ENCODE measurements around the gene FAIM2.
"Not testable (repeated sequence)": the region's sequence is repeated elsewhere in the genome, so short reads cannot be mapped to it uniquely, and the experiment has no call there.

The FAIM2 gene

DNA sequence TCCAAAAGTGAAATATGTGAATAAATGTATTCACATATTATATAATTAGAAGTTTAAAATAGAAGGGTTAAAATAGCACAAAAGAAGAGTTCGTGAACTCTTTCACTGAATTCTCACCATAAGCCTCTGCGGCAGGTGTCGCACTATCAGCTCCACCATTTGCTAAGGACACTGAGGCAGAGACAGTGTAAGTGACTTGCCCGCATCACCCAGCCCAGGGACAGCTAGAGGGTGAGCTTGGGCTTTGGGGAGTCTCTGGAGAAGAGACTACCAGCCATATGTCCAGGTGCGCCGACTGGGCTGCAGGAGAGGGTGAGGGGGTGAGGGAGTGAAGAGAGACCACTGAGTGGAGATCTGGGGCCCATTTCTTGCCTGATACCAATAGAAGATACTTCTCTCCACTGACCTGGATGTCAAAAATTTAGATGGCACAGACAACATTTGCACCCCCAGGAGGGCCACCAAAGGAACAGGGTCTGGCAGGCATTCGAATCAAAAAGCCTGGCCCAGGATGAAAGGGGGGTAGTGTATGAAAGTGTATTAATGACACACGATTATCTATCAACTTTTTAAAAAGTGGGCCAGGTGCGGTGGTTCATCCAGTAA is 28.5 kb downstream of the FAIM2 start:
- no peak for DNase-seq

DNA sequence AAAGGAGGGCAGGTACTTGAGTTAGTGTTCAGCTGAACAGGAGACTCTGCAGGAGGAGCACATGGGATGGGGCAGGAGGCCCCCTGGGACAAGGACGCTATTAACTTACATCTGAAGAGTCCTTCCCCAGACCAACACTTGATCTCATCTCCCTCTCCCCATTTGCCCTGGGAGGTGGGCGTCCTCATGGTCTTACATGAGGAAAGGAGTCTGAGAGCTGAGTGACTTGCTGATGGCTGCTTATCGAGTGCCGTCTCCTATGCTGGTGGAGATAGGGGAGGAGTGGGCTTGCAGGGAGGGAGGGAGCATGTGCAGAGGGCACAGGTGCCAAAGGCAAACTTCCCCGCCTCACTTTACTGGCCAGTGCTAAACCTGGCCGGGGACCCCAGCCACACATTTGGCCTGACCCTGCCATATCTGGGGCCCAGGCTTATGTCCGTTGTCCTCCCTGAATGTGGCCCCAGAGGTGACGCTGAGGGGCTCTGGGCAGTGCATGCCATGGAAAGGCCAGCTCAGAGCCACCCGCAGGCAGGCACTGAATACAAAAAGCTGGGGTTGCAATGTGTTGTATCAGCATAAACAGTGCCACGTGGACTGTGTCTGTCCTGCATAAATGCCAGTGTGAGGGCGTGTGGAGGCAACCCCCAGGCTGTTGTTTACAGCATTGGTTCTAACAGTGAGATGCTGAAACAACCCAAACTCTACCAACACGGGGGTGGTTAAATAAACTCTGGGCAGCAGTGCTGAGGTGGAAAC is 29.4 kb downstream of the FAIM2 start:
- DNase-seq, result no peak

DNA sequence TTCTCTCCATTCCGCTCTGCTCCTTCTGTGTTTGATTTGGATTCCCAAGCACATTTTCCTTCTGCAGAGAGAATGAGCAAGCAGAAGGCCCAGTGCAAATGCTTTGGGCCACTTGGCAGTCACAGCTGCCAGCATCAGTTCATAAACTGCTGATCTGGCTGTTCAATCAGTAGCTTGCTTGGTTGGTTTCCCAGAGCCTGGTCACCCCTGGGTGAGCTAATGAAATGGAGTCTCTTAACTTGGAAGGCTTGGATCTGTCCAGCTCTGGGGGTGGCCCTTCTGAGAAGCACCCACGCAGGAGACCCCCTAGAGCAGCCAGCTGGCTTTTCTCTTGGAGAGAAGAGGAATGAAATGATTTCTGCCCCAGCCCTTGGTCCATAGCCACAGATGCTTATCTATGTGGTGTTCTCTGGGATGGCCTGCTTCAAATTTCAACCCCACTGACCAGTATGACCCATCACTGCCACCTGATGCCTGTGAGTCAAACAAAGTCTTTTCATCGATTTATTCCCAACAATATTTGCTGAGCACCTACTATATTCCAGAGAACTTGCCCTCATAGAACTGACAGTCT is 30.3 kb downstream of the FAIM2 start:
- no peak for DNase-seq

DNA sequence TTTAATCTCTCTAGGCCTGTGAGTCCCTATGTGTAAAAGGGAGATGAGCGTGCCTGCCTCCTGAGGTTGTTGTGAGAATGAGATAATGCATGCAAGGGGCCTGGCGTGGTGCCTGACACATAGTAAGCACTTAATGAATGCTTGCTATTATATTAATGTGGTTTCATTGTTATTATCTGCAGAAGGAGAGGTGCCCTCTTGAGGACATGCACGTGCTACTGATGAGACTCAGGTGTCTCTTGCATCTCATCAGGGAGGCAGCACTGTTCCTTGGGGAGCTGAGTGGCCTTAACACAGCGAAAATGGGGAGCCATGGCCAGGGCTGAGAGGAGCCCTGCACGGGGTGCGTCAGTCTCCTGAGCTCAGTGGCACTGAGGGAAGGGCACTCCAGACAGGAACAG is 30.9 kb downstream of the FAIM2 start:
- no peak for DNase-seq

DNA sequence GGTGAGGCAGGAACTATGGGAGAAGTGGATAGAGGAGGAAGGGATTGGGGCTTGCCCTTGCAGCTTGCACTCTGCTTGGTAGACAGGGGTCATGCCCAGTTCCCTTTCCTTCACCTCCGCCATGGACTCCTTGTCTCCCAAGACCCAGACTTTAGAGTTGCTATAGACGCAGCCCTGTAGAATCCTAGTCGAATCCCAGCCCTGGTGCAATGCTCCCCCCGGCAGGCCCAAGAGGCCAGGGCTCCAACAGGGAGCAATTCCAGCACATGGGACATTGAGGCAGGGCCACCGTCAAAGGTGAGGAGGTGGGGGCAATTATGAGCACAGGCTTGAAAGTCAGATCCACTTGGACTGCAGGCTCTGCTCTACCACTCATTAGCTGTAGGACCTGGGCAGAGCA is 31.3 kb downstream of the FAIM2 start:
- DNase-seq, result no peak

DNA sequence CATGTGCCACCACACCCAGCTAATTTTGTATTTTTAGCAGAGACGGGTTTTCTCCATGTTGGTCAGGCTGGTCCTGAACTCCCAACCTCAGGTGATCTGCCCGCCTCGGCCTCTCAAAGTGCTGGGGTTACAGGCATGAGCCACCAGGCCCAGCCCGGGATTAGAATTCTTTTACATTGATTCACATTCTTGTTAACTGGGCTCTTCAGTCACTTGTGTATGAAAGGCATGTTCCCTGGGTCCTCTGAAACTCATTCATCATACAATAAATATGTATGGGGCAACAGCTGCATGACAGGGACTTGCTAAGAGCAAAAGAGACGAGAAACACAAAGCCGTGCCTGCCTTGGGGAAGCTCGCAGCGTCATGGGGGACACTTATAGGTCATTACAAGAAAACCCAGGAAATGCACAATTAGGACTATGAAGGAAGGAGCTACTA is 31.9 kb downstream of the FAIM2 start:
- not testable (repeated sequence) for DNase-seq

DNA sequence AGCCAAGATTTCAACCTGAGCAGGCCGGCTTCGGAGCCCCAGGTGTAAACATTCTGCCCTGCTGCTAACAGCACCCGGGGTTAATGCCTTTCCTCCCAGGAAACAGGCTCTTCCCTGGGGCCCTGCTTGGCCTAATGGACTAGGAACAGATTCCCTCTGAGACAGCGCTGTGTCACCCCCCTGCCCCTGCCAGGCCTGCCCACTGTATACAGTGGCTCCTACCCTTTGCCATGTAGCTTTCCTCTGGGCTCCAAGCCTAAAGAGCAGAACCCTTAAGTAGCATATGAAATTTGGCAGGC is 32.5 kb downstream of the FAIM2 start:
- no peak for DNase-seq

DNA sequence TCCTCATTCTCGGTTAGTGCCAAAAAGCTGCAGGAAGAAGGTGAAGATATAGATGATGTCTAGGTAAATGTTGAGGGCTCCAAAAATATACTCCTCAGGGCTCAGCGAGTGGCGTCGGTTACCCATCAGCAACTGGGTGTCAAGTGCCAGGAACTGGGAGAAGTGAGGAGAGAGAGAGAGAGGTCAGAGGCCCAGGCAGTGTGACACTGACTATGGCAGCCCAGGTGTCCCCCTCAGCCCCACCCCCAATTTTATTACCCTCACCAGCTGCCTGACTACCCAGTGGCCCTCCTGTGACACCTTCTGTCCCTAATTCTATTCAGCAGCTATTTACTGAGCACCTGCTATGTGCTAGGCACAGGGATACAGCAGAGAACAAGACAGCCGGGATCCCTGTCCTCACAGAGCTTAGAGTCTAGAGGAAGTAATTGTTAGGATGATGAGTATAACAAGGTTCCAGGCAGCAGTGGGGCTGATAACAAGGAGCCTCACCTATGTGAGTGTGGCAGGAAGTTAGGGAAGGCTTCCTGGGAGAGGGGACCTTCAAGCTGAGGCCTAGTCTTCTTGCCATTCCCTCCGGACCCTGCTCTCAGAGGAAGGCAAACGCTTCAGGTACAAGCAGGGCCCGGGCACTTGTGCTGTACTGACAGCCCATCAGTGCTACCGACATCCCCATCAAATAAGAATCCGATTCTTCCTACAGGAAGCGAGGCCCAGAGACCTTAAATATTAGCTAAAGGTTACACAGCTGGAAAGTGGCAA is 33.0 kb downstream of the FAIM2 start:
- DNase-seq, result no peak

DNA sequence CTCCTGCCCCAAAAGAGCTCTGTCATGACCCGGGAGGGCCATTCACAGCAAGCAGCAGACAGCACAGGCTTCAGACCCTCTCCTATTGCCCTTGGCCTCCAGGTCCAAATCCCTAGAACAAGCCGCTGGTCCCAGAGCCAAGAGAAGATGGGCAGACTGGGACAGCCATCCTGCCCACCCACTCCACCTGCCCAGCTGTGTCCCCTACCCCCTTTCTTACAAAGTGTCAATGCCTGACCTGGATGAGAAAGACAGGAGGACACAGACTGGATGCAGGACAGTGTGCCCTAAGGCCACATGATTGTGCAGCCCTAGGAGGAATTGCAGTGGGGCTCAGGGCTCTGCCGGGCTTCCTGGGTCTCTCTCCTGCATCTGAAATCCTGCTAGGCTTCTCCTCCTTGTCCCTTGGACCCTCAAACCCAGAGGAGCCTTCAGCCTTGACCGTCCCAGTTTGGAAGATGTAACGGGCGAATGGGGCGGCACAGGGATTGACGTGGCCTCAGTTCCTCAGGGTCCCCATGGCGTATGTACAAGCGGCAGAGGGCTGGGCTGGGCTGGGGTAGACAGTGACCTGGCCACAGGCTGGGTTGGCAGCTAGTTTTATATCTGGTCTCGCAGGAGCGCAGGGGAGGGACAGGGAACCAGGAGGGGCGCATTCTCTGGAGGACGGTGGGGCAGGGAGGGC is 33.7 kb downstream of the FAIM2 start:
- no peak for DNase-seq

DNA sequence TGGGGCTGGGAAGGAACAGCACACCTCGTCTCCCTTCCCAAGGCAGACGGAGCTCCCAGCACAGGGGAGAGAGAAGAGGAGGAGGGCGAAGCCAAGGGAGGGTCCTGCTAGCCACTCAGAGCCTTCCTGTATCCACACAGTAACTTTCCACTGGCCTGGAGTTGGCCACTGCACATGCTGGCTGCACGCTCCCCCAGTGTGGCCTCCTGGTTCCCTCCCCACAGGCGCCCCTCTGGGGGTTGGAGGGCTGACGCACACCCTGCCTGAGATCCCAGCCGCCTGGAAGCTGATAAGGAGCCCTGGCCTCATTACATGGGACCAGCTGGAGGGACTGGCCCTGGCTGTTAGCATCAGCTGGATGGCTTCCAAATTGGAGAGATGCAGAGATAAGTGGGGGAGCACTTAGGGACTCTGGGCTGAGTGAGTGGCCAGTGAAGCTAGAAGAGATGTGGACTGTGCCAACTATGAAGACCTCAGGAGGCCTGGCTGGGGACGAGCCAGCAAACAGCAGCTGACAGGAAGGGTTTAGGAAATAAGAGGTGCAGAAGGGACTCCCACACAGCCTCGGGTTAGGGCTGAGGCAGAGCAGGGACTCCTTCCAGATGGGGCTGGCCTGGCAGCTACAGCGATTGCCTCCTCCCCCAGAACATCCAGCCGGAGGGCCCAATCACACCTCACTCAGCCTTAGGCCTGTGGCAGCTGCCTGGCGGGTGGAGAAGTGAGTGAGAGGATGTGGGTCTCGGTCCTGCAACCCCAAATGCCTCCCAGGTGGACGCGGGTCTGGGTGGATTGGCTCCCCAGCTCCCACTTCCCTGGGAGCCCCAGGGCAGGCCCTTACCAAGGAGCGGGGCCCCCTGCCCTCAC is 34.5 kb downstream of the FAIM2 start:
- no peak for DNase-seq

DNA sequence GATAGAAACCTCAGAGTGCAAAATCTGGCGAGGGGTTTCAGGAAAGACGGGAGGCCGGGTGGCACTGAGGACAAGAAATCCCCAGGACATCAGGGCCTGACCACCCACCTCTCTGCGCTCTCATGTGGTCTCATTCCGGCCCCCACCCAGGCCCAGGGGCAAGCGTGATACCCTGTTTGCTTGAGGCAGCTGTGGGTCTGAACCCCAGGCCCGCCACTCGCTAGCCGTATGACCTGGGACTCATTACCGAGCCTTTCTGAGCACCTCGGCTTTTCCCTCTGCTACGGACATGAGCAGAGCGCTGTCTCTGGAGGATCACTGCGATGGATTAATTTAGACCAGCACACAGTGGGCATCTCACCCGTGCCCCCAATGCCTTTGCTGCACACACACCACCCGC is 35.3 kb downstream of the FAIM2 start:
- DNase-seq, result no peak

DNA sequence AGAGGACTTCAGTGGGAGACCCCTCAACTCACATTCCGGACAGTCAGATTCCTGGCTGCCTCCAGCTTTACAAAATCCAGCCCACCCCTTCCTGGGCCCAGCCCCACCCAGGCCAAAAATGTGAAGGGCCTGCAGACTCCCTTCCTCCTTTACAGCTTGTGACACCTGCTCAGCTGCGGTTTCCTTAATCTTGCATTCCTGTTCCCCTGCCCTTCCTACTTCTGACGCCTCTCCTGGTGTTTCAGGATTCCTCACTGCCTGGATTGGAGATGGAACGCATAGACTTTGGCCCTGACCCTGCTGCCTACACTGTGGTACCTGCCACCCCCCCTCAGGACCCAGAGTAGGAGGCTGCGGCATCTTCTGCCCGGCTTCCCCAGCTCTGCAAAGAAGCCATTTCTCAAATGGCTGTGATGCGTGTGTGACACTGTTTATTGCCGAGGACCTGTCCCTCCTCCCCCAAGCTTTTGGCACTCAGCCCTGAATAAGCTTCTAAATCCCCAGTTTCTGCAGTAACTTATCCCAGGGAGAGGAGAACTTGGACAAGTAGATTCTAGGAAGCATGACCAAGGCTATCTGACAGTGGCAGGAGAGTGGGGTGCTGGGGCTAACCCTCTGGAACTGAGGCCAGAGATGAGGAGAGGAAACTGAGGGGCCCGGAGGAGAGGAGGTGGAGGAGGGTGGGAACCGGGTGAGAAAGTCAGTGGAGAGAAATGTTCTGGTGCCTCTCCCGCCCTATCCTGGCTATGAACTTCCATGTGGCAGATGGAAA is 35.9 kb downstream of the FAIM2 start:
- DNase-seq, result no peak

DNA sequence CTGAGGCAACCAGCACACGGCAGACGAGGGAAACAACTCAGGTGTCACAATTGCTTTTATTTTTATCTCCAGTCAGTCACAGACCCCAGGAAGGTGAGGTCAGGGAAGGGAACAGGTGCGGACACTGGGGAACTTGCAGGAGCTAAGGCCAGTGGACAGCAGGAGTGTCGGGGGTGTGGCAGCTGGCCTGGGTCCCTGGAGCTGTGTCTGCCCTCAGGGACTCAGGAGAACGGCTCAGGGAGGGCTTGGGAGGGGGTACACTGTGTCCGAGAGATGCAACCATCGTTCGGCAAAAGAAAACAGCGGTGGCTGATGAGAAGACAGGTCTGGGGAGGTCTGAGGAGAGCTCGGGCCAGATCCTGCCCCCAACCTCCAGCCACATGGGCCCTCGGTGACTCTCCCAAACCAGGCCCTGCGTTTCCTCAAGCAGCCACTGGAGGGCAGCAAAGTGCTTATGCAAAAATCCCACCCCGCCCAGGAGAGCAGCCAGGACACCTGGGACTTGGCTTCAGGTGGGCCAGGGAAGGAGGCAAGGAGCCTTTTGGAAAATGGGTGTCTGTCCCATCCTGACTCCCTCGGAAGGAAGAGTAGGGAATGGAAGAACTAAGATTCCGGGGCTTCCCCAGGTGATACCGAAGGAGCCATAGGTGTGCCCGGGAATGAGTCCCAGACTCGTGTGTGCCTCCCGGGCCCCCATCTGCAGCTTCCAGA is 36.7 kb downstream of the FAIM2 start:
- DNase-seq, result peak; percentile 89

DNA sequence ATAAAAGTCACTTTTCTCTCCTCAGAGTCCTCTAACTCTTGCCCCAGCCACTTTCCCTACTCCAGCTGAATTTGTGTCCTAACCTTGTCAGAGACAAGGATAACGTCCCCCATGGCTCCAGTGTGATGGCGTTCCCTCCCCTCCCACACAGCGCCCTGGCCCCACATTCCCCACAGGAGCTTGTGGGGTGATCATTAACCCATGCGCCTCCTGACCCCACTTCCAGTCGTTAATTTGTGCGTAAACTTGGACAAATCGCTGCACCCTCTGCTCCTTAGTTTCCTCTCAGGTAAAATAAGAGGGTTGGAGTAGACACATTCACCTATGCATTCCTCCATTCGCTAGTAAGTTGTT is 37.9 kb downstream of the FAIM2 start:
- no peak for DNase-seq

DNA sequence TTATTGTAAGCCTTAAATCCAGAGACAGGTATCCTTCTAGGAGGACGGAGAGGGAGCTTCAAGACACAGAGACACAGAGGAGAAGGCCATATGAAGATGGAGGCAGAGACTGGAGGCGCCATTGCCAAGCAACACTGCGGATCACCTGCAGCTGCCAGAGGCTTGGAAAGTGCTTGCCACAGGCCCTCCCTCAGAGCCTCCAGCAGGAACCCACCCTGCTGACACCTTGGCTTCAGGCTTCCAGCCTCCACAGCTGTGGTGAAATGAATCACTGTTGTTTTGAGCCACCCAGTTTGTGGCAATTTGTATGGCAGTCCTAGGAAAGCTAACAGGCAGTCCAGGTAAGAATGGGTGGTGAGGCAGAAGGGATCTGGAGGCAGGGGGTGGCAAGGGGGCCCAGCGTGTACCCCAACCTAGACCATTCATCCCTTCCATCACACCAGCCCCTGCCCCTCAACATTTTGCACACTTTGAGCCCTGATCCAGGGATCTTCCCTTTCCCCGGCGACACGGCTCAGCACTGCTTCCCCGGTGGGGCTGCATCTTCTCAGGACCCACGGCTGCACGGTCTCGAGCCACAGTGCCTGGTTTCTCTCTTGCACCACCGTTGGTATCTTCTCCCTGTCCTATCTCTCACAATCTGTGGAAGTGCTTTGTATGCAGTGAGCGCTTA is 38.5 kb downstream of the FAIM2 start:
- no peak for DNase-seq

DNA sequence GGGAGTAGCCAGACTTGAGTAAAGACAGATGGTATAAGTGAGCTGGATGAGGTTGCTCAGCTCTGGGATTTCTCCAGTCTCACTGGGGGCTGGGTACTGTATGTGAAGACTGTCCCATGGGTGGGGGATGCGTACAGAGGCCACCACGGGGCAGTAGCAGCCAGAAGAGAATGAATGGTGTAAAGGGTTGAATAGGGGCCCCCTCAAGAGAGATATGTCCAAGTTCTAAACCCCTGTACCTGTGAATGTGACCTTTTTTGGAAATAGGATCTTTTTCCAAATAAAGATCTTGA is 39.0 kb downstream of the FAIM2 start:
- DNase-seq, result no peak

DNA sequence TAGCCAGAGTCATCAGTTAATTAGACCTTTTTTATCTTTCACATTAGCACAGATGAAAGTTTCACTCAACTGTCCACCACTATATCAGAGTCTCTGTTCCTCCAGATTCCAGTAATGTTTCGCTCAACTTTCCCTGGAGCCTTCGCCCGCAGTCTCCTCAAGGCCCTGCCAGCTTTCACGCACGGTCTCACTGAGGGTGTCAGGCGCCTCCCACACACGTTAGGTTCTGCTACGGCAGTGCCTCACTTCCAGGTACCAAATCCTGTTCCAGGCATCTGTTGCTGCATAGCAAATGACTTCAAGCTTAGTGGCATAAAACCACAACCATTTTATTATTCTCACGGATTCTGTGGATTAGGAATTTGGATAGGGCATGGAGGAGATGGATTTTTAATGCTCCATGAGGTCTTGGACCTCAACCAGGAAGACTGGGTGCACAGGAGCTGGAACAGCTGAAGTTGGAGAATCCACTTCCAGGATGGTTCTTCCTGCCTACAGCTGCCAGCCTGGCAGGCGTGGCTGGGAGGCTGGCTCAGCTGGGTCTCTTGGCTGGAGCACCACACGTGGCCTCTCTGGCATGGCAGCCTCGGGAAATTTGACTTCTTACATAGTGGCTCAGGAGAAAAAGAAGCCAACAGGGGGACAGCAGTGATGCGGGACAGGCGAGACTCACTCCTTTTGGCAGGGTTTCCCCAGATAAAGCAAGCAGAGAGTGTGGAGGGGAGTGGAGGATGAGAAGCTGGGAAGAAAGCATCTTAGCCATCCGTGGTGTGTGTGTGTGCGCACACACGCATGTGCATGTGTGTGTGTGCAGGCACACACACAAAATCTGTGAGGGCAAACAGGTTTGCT is 39.5 kb downstream of the FAIM2 start:
- no peak for DNase-seq

DNA sequence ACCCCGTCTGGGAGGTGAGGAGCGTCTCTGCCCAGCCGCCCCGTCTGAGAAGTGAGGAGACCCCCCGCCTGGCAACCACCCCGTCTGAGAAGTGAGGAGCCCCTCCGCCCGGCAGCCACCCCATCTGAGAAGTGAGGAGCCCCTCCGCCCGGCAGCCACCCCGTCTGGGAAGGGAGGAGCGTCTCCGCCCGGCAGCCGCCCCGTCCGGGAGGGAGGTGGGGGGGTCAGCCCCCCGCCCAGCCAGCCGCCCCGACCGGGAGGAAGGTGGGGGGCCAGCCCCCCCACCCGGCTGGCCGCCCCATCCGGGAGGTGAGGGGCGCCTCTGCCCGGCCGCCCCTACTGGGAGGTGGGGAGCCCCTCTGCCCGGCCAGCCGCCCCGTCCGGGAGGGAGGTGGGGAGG is 42.8 kb downstream of the FAIM2 start:
- DNase-seq, result not testable (repeated sequence)

DNA sequence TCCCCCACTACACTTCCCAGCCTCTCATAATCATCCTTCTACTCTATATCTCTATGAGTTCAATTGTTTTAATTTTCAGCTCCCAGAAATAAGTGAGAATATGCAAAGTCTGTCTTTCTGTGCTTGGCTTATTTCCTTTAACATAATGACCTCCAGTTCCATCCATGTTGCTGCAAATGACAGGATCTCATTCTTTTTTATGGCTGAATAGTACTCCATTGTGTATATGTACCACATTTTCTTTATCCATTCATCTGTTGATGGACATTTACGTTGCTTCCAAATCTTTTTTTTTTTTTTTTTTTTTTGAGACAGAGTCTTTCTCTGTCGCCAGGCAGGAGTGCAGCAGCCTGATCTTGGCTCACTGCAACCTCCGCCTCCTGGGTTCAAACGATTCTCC is 47.8 kb downstream of the FAIM2 start:
- not testable (repeated sequence) for DNase-seq

DNA sequence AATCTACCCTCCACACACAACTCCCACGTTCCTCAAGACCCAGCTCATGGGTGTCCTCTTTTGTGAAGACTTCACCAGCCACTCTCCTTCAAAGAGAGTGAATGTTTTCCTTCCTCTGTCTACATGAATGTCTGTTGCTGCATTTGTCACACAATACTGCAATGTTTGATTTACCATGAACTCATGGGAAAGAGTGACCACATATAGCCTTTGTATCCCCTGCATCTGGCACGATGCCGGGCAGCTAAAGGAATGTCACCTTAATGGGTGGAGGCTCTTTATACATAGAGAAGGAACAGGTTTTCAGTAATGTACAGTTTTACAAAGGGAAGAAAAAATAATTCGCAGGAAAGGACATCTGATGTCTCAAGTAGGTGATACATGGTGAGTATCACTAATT is 48.7 kb downstream of the FAIM2 start:
- DNase-seq, result no peak
